Measurements from ENCODE around the gene LSM4.

GRCh38 chr19:18338541-18338940 lies 15.7 kb upstream of the LSM4 start:
- TF ChIP-seq TCF7L2 (IDR thresholded peaks at IDR 0.05; ENCODE audit: borderline replicate concordance, low read depth, low read length): no peak
- TF ChIP-seq ZNF274 (IDR thresholded peaks at IDR 0.05; ENCODE audit: low read length): no peak
- no peak for TF ChIP-seq ZNF274 (tag by site-specific recombination; IDR thresholded peaks at IDR 0.05; ENCODE audit: borderline replicate concordance)
- no peak for TF ChIP-seq ZBTB11 (tag by site-specific recombination; conservative IDR thresholded peaks at IDR 0.05; ENCODE audit: low read depth)
- TF ChIP-seq ZBTB7A (tag by site-specific recombination; IDR thresholded peaks at IDR 0.05; ENCODE audit: low read depth): no peak
- TF ChIP-seq, protein P1, sequence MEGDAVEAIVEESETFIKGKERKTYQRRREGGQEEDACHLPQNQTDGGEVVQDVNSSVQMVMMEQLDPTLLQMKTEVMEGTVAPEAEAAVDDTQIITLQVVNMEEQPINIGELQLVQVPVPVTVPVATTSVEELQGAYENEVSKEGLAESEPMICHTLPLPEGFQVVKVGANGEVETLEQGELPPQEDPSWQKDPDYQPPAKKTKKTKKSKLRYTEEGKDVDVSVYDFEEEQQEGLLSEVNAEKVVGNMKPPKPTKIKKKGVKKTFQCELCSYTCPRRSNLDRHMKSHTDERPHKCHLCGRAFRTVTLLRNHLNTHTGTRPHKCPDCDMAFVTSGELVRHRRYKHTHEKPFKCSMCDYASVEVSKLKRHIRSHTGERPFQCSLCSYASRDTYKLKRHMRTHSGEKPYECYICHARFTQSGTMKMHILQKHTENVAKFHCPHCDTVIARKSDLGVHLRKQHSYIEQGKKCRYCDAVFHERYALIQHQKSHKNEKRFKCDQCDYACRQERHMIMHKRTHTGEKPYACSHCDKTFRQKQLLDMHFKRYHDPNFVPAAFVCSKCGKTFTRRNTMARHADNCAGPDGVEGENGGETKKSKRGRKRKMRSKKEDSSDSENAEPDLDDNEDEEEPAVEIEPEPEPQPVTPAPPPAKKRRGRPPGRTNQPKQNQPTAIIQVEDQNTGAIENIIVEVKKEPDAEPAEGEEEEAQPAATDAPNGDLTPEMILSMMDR (tag by site-specific recombination; IDR thresholded peaks at IDR 0.05): no peak
- TF ChIP-seq YY1 (tag by site-specific recombination; IDR thresholded peaks at IDR 0.05): no peak
